Kidney glomerular epithelial cell (primary cell): ENCODE measurements around the gene TMC8.

Experiments
- DNase-seq: peaks from one replicate; lab custom pipeline; 2025; lab: John Stamatoyannopoulos, UW

Gene TMC8

DNA sequence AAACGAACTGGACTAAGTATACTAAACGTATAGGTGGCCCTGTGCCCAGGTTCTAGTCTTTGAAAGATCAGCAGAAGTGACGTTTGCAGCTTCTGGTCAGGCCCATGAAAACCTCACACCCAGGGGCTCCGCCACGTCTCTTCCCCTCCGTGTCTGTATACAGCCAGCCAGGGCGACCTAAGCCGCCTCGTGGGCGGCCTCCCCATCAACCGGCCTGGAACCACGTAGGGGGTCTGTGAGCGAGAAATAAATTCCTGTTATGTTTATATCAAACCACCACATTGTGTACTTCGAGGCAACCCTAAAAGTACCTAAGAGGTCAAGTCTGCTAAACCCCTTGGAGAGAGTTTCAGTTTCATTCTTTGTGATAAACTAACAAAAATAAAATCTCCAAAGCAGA is 49.5 kb downstream of the TMC8 start:
- no peak for DNase-seq

DNA sequence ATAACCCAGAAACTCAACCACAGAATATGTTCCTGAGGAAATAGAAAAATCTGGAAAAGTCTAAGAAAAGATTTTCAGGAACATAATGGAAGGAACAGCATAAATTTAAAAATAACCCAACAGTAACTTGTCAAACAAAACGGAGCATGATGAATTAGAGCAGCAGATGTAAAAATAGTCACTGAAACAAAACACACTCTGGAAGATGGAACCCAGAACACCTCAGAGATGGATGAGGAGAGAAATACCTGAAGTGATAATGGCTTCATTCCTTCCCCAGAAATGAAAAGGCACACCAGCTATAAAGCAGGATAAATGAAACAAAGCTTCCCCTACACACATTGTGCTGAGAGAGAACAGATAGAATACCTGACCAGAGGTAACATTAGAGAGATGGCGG is 49.9 kb downstream of the TMC8 start:
- no peak for DNase-seq

DNA sequence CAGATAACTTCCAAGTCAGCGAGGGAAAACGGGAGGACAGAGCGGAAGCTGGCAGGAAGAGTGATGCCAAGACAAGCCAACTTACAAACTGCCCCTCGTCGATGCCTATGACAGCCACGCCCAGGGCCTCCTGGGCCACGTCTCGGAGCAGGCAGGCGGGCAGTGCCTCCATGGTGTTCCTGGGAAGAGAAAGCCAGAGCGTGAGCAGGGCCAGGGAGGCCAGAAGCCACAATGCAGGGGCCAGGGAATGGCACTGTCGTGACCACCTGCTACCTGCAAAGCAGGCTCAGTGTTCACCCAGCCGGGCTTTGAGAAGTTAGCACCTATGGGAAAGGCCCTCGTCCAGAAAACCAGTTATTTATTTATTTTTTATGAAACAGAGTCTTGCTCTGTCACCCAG is 51.9 kb downstream of the TMC8 start:
- no peak for DNase-seq

DNA sequence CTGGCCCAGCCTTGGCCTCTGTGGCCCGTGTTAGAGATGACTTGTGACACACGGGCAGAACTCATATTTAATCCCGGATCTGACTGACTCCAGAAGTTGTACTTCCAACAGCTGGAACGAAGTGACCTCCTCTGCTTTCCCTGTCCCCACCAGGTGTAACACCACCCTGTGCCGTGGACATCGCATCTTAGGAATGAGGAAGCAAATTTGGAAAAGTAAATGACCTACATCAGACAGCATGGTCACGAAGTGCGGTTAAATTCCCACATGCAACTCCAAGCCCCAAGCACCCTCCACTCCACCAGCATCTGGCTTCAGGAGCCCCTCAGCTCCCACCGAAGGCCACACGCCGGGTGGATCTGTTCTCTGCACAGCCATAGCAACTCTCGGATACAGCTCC is 53.3 kb downstream of the TMC8 start:
- DNase-seq: no peak

DNA sequence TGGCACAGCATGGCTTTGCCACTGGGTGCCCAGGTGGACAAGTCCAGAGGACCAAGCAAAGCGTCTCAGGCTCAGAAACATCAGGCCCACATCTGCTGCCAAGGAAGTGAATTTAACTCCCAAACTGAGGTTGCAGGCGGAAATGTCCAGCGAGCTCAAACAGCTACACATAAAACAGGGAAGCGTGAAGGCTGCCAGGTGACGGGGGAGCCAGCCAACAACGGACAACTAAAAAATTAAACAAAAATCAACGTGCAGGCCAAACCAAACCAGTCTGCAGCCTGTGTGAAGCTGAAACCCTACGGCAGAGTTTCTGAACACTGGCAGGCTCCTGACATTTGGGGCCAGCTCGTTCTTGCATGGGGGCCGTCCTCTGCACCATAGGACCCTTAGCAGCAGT is 53.8 kb downstream of the TMC8 start:
- DNase-seq: no peak

DNA sequence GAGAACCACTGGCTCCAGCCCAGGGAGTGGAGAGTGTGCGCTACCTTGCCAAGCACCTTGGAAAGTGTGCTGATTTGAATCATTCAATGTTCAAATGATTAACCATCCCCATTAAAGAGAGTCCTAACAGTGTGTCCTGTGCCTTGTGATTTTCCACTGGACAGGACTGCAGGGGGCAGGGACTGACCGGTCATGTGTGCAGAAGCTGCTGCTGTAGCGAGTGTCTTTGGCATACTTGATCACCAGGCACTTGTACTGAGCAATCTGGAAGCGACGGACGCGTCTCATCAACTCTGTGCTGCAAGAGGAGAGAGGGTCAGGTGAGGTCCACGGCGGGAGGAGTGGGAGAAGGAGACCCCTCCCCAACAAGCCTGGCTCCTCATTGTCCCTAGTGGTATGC is 54.3 kb downstream of the TMC8 start:
- peak; percentile 17 for DNase-seq

DNA sequence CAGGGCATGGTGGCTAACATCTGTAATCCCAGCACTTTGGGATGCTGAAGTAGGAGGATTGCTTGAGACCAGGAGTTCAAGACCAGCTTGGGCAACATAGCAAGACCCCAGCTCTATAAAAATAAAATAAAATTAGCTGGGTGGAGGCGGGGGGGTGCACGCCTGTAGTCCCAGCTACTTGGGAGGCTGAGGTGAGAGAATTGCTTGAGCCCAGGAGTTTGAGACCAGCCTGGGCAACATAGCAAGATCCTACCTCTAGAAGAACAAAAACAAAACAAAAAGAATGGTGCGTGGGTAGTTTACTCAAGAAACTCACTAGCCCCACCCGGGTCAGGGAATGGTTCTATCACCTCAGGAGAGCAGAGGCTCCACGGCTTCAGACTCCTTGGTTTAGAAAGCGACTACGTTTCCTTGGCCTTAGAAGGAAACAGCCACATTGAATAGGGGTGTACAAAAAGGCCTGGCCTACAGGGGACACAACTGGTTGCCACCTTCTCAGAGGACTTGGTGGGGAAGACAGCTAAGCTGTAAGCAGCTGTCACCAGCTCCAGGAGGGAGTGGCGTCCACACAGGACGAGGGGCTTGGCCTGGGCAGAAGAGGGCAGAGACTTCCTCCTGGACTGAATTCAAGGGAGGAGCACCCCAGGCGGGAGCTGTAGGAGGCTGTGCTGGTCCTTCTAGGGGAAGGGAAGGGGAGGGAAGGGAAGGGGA is 55.6 kb downstream of the TMC8 start:
- no peak for DNase-seq

DNA sequence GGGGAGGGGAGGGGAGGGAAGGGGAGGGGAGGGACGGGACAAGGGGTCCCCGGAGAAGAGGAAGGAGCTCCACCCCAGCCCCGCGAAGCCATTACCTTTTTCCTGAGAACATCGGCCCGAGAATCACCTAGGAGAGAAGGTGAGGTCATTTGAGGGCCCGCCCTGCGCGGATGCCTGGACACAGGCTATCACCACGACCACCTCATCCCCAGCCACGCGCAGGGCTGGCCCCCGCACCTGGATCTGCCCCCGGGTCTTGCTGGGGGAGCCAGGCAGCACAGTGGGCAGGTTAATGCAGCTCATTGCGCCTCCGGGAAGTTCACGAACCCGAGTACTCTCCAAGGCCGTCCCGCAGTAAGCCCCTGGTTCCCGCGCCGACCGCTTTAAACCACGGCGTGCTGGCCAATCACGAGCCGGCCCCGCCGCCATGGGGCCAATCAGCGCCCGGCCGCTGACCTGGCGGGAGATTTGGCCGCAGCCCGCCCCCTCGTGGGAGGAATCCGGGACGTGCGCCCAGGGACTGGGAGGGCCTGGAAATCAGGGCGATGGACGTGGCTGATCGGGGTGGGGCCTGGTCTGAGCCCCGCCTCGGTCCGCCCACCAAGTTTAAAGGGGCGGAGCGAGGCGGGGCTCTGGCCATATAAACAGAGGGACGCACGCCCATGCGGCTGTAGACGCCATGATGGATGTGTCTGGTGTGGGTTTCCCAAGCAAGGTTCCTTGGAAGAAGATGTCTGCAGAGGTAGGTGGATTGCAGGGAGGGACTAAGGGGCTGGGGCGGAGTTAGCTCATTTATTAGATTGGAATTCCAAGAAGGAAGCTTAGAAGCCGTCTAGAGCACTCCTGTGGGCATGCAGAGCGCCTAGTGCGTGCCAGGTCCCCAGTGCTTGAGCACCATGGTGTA is 56.4 kb downstream of the TMC8 start, which contains the start of the genes AFMID and TK1:
AFMID (plus strand) TSS at position 671 of the 904 bp plus-strand sequence; CDS start at position 680, 9 bp downstream.
TK1 (minus strand) TSS at position 361 of the 904 bp plus-strand sequence; CDS start at position 303, 58 bp downstream.
- DNase-seq: peak; percentile 87
